ENCODE data around the gene STK16.

STK16 gene

DNA sequence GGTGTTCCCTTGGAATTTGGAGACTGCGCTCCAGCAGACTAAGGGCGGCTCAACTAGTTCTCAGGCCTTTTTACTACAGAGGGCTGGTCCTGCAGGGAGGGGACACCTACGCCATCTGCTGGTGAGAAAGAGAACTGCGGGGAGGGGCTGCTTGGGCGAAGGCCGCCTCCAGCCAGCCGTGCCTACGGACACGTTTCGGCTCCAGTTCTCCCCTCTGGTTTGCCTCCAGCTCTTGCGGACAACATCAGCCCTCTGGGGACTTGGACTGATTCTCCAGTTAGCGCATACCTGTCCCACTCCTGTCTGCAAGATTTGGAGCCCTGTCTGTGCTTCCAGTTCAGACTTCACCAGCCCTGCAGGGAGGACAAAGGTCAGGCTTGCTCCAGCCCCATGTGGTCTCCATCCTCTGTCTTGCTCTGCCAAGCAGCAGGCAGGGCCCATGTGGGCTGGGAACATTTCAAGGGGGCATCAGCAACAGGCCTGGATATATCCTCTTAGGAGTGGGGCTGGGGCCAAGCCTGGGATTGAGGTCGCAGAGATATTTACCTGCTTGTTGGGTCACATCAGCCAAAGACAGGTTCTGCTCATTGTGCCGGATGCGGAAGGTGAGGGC, 53.6 kb downstream of the STK16 start:
- TF ChIP-seq, protein P1, sequence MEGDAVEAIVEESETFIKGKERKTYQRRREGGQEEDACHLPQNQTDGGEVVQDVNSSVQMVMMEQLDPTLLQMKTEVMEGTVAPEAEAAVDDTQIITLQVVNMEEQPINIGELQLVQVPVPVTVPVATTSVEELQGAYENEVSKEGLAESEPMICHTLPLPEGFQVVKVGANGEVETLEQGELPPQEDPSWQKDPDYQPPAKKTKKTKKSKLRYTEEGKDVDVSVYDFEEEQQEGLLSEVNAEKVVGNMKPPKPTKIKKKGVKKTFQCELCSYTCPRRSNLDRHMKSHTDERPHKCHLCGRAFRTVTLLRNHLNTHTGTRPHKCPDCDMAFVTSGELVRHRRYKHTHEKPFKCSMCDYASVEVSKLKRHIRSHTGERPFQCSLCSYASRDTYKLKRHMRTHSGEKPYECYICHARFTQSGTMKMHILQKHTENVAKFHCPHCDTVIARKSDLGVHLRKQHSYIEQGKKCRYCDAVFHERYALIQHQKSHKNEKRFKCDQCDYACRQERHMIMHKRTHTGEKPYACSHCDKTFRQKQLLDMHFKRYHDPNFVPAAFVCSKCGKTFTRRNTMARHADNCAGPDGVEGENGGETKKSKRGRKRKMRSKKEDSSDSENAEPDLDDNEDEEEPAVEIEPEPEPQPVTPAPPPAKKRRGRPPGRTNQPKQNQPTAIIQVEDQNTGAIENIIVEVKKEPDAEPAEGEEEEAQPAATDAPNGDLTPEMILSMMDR (conservative IDR thresholded peaks at IDR 0.05; ENCODE audit: control insufficient read depth, insufficient read depth, low read depth, low read length) = peak; percentile 95
- DNase-seq (ENCODE audit: low read depth) = peak; percentile 67

DNA sequence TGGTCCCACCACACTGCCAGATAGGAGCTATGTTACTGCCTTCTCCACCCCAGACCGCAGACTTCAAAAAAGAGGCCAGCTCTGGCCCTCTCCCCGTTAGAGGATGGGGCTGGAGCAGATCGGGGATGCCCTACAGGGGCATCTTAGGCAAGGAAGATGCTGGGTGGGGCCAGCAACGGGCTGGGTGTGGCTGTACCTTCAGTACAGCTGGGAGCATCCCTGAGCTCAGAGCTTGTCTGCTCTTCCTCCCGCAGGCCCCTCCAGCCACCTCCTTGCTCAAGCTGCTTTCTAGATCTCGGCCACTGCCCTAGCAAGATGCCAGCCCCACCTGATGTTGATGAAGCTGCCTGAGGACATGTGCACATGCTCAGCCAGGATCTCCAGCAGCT, 54.1 kb downstream of the STK16 start:
- TF ChIP-seq, protein P1 (conservative IDR thresholded peaks at IDR 0.05; ENCODE audit: control insufficient read depth, insufficient read depth, low read depth, low read length) = no peak
- DNase-seq (ENCODE audit: low read depth) = no peak
- no peak overlapping the region for H3K4me3 ChIP-seq (ENCODE audit: control insufficient read depth, low read depth, low read length)

More for the DNA sequence above, 53.6 kb downstream of the STK16 start:
- H3K4me3 ChIP-seq (ENCODE audit: control insufficient read depth, low read depth, low read length) = no peak overlapping the region
